ENCODE measurements around the gene NT5C3B. TPM values are rescaled to one million over a fixed set of nuclear protein-coding genes. Genes with fewer than 3 reads are reported as not detected.
A peak's percentile ranks its signal among the peaks of the same experiment; 100 is the strongest.
"Not testable (repeated sequence)": the region's sequence is repeated elsewhere in the genome, so short reads cannot be mapped to it uniquely, and the experiment has no call there.

Gene NT5C3B
- total and polyA plus RNA-seq, 4 donors = 34.9 to 68.5 (median 37.9) TPM

- Histone ChIP-seq H3K27ac (ENCODE audit: low read depth in 1 of 2, low read length in 1 of 2) (peak overlapping the region; percentile 2 to 7), H3K4me1 (ENCODE audit: control insufficient read depth in 5 of 5, insufficient read depth in 5 of 5, low read length in 5 of 5) (peaks cover 15 to 53% (median 39%) of the 10 kb centered on the region in 5 donors), H3K9ac (ENCODE audit: insufficient read depth in 1 of 2, low read length in 2 of 2) (no peak overlapping the region), H3K9me3 (ENCODE audit: control insufficient read depth in 4 of 4, insufficient read depth in 3 of 4, low read length in 3 of 4) (no peaks in the 10 kb centered on the region), H3K27me3 (ENCODE audit: control insufficient read depth in 3 of 3, insufficient read depth in 3 of 3, low read length in 2 of 3) (no peaks in the 10 kb centered on the region), H3K36me3 (ENCODE audit: control insufficient read depth in 4 of 4, insufficient read depth in 4 of 4, low read length in 4 of 4) (peaks cover 0 to 2% (median 0%) of the 10 kb centered on the region in 4 donors), H3K4me3 (no peak overlapping the region)
- 91 to 95% methylated on average over 1 of the region's 1 CpG for WGBS, 2 donors
- DNase-seq = no peak
- TF ChIP-seq, protein P1, sequence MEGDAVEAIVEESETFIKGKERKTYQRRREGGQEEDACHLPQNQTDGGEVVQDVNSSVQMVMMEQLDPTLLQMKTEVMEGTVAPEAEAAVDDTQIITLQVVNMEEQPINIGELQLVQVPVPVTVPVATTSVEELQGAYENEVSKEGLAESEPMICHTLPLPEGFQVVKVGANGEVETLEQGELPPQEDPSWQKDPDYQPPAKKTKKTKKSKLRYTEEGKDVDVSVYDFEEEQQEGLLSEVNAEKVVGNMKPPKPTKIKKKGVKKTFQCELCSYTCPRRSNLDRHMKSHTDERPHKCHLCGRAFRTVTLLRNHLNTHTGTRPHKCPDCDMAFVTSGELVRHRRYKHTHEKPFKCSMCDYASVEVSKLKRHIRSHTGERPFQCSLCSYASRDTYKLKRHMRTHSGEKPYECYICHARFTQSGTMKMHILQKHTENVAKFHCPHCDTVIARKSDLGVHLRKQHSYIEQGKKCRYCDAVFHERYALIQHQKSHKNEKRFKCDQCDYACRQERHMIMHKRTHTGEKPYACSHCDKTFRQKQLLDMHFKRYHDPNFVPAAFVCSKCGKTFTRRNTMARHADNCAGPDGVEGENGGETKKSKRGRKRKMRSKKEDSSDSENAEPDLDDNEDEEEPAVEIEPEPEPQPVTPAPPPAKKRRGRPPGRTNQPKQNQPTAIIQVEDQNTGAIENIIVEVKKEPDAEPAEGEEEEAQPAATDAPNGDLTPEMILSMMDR (IDR thresholded peaks at IDR 0.05; ENCODE audit: control extremely low read depth, extremely low read depth) = no peak
- no peak for ATAC-seq (ENCODE audit: insufficient read depth, low FRiP score)
Measured at GRCh38 chr17:41779954-41780353, 56.1 kb downstream of the NT5C3B start.

DNA sequence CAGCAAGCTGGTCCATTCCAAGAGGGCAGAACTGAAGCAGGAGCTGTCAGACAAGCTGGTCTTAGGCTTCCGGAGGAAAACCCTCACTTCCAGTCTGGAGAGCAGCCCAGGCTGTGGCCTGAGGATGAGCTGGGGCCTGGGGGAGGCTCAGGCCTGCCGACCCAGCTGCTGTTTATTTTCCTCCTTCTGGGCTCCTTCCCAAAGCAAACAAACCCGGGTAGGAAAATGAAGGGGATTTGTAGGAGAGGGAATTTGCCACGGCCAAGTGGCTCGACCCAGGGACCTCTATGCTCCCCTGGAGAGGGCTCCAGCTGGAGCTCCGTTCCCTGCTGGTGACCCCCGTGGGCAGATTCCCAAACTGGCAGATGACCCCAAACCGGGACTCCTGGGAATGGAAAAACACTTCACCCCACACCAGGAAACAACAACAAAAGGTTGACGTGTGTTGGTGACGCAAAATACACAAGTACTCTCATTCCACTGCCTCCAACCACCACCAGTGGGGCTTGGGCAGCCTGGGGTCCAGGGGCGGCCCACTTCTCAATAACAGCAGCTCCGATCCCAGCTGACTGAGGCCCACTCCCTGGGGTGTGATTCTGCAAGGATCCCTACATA is 58.4 kb downstream of the NT5C3B start:
- TF ChIP-seq, protein P1 (IDR thresholded peaks at IDR 0.05; ENCODE audit: control extremely low read depth, extremely low read depth) = no peak
- Histone ChIP-seq H3K36me3 (ENCODE audit: control insufficient read depth in 4 of 4, insufficient read depth in 4 of 4, low read length in 4 of 4) (peaks cover 0 to 4% (median 0%) of the 10 kb centered on the region in 4 donors), H3K9ac (ENCODE audit: insufficient read depth in 1 of 2, low read length in 2 of 2) (peak overlapping the region in 1 of 2 donors; percentile 45), H3K4me1 (ENCODE audit: control insufficient read depth in 5 of 5, insufficient read depth in 5 of 5, low read length in 5 of 5) (peaks cover 14 to 57% (median 42%) of the 10 kb centered on the region in 5 donors), H3K9me3 (ENCODE audit: control insufficient read depth in 4 of 4, insufficient read depth in 3 of 4, low read length in 3 of 4) (no peaks in the 10 kb centered on the region), H3K27ac (ENCODE audit: low read depth in 1 of 2, low read length in 1 of 2) (peak overlapping the region; percentile 83 to 91), H3K27me3 (ENCODE audit: control insufficient read depth in 3 of 3, insufficient read depth in 3 of 3, low read length in 2 of 3) (no peaks in the 10 kb centered on the region), H3K4me3 (no peak overlapping the region)
- peak; percentile 46 for ATAC-seq (ENCODE audit: insufficient read depth, low FRiP score)
- peak; percentile 89 to 96 (median 95) for DNase-seq
- 17 to 34% methylated on average over 12 of the region's 12 CpGs for WGBS, 2 donors

GRCh38 chr17:41777157-41777573 is 58.9 kb downstream of the NT5C3B start:
- 36 to 58% methylated on average over 3 to 4 of the region's 4 CpGs for WGBS, 2 donors
- Histone ChIP-seq H3K36me3 (ENCODE audit: control insufficient read depth in 4 of 4, insufficient read depth in 4 of 4, low read length in 4 of 4) (peaks cover 0 to 7% (median 0%) of the 10 kb centered on the region in 4 donors), H3K27ac (ENCODE audit: low read depth in 1 of 2, low read length in 1 of 2) (peak overlapping the region; percentile 83 to 91), H3K9ac (ENCODE audit: insufficient read depth in 1 of 2, low read length in 2 of 2) (no peak overlapping the region), H3K27me3 (ENCODE audit: control insufficient read depth in 3 of 3, insufficient read depth in 3 of 3, low read length in 2 of 3) (no peaks in the 10 kb centered on the region), H3K9me3 (ENCODE audit: control insufficient read depth in 4 of 4, insufficient read depth in 3 of 4, low read length in 3 of 4) (no peaks in the 10 kb centered on the region), H3K4me1 (ENCODE audit: control insufficient read depth in 5 of 5, insufficient read depth in 5 of 5, low read length in 5 of 5) (peaks cover 10 to 57% (median 43%) of the 10 kb centered on the region in 5 donors), H3K4me3 (no peak overlapping the region)
- TF ChIP-seq, protein P1 (IDR thresholded peaks at IDR 0.05; ENCODE audit: control extremely low read depth, extremely low read depth) = no peak
- no peak for ATAC-seq (ENCODE audit: insufficient read depth, low FRiP score)
- peak in 2 of 3 donors; percentile 50 to 70 for DNase-seq

- ATAC-seq (ENCODE audit: insufficient read depth, low FRiP score); H3K9ac ChIP-seq (ENCODE audit: insufficient read depth in 1 of 2, low read length in 2 of 2); H3K9me3 ChIP-seq (ENCODE audit: control insufficient read depth in 4 of 4, insufficient read depth in 3 of 4, low read length in 3 of 4); H3K27me3 ChIP-seq (ENCODE audit: control insufficient read depth in 3 of 3, insufficient read depth in 3 of 3, low read length in 2 of 3); H3K4me3 ChIP-seq: not testable (repeated sequence)
- H3K4me1 ChIP-seq (ENCODE audit: control insufficient read depth in 5 of 5, insufficient read depth in 5 of 5, low read length in 5 of 5) = peaks cover 10 to 53% (median 35%) of the 10 kb centered on the region in 5 donors
- H3K27ac ChIP-seq (ENCODE audit: low read depth in 1 of 2, low read length in 1 of 2) = peak overlapping the region; percentile 60 to 73
- 71 to 82% methylated on average over 14 of the region's 14 CpGs for WGBS, 2 donors
- DNase-seq = peak in 1 of 3 donors; percentile 19
- peaks cover 0 to 13% (median 3%) of the 10 kb centered on the region in 4 donors for H3K36me3 ChIP-seq (ENCODE audit: control insufficient read depth in 4 of 4, insufficient read depth in 4 of 4, low read length in 4 of 4)
Measured at GRCh38 chr17:41776262-41776900, 59.7 kb downstream of the NT5C3B start.
